H9 (cell line): ENCODE measurements around the gene SEPTIN7. TPM values are rescaled to one million over a fixed set of nuclear protein-coding genes. Genes with fewer than 3 reads are reported as not detected.

Experiments
- DNase-seq: peaks from one replicate; pipeline ENCODE4 v3.0.0-alpha.2; 2017
- H2AFZ ChIP-seq: one replicate; pipeline ENCODE4 v1.6.1; 2013; ENCODE audit warnings: mild to moderate bottlenecking, low read length, control low read depth, moderate library complexity
- H2AK5ac ChIP-seq: 2 replicates; pipeline ENCODE4 v1.6.1; 2013; ENCODE audit warnings: low read length, control low read depth, mixed read lengths; ENCODE audit not compliant: insufficient read length
- H2BK120ac ChIP-seq: one replicate; pipeline ENCODE4 v1.6.1; 2013; ENCODE audit warnings: low read depth, mild to moderate bottlenecking, low read length, control low read depth, inconsistent platforms; ENCODE audit not compliant: poor library complexity, severe bottlenecking
- H2BK12ac ChIP-seq: 2 replicates; pipeline ENCODE4 v1.6.1; 2013; ENCODE audit warnings: low read length, control low read depth, mixed read lengths, low read depth; ENCODE audit not compliant: insufficient read length
- H2BK15ac ChIP-seq: 2 replicates; pipeline ENCODE4 v1.6.1; 2013; ENCODE audit warnings: low read depth, low read length, control low read depth
- H2BK20ac ChIP-seq: one replicate; pipeline ENCODE4 v1.6.1; 2013; ENCODE audit warnings: low read depth, mild to moderate bottlenecking, low read length, control low read depth, inconsistent platforms; ENCODE audit not compliant: poor library complexity, severe bottlenecking
- H2BK5ac ChIP-seq: 2 replicates; pipeline ENCODE4 v1.6.1; 2013; ENCODE audit warnings: low read length, control low read depth, mixed read lengths; ENCODE audit not compliant: insufficient read length
- H3K14ac ChIP-seq: 2 replicates; pipeline ENCODE4 v1.6.1; 2013; ENCODE audit warnings: low read length, control low read depth; ENCODE audit not compliant: insufficient read depth
- H3K18ac ChIP-seq: 2 replicates; pipeline ENCODE4 v1.6.1; 2013; ENCODE audit warnings: low read depth, mild to moderate bottlenecking, mixed read lengths, low read length, control low read depth; ENCODE audit not compliant: insufficient read length
- H3K23ac ChIP-seq: 2 replicates; pipeline ENCODE4 v1.6.1; 2013; ENCODE audit warnings: low read length, control low read depth, mixed read lengths, low read depth; ENCODE audit not compliant: insufficient read length
- H3K23me2 ChIP-seq: 2 replicates; pipeline ENCODE4 v1.6.1; 2013; ENCODE audit warnings: low read depth, mild to moderate bottlenecking, mixed read lengths, low read length, control low read depth; ENCODE audit not compliant: insufficient read length, poor library complexity, severe bottlenecking
- H3K27ac ChIP-seq: 2 replicates; pipeline ENCODE4 v1.5.1; 2013; ENCODE audit warnings: low read length, control low read depth, mixed read lengths, low read depth; ENCODE audit not compliant: insufficient read length
- H3K27me3 ChIP-seq: 2 replicates; pipeline ENCODE4 v1.6.1; 2013; ENCODE audit warnings: low read length, control low read depth, inconsistent platforms; ENCODE audit not compliant: insufficient read depth
- H3K4ac ChIP-seq: 2 replicates; pipeline ENCODE4 v1.6.1; 2013; ENCODE audit warnings: low read depth, mild to moderate bottlenecking, control low read depth, inconsistent platforms, low read length, moderate library complexity
- H3K4me1 ChIP-seq: 2 replicates; pipeline ENCODE4 v1.6.1; 2013; ENCODE audit warnings: low read length, control low read depth, inconsistent platforms; ENCODE audit not compliant: insufficient read depth
- H3K4me2 ChIP-seq: 2 replicates; pipeline ENCODE4 v1.6.1; 2013; ENCODE audit warnings: low read length, control low read depth, mixed read lengths; ENCODE audit not compliant: insufficient read length, insufficient read depth
- H3K56ac ChIP-seq: 2 replicates; pipeline ENCODE4 v1.6.1; 2013; ENCODE audit warnings: low read depth, mild to moderate bottlenecking, mixed read lengths, low read length, control low read depth; ENCODE audit not compliant: insufficient read length
- H3K79me1 ChIP-seq: 2 replicates; pipeline ENCODE4 v1.6.1; 2013; ENCODE audit warnings: low read depth, mild to moderate bottlenecking, moderate library complexity, low read length, control low read depth, inconsistent platforms; ENCODE audit not compliant: insufficient read depth, poor library complexity, severe bottlenecking
- H3K79me2 ChIP-seq: 2 replicates; pipeline ENCODE4 v1.6.1; 2013; ENCODE audit warnings: low read length, control low read depth, inconsistent platforms; ENCODE audit not compliant: insufficient read depth
- H3K9ac ChIP-seq: 2 replicates; pipeline ENCODE4 v1.6.1; 2013; ENCODE audit warnings: low read length, control low read depth, mixed read lengths; ENCODE audit not compliant: insufficient read length; ENCODE audit errors: extremely low read depth
- H3K9me3 ChIP-seq: one replicate; pipeline ENCODE4 v1.6.1; 2013; ENCODE audit warnings: low read depth, low read length, inconsistent platforms; ENCODE audit not compliant: control insufficient read depth
- H3T11ph ChIP-seq: one replicate; pipeline ENCODE4 v1.6.1; 2013; ENCODE audit warnings: mild to moderate bottlenecking, low read length, control low read depth, inconsistent platforms
- H4K20me1 ChIP-seq: one replicate; pipeline ENCODE4 v1.6.1; 2013; ENCODE audit not compliant: control insufficient read depth, insufficient read length, insufficient read depth
- H4K5ac ChIP-seq: 2 replicates; pipeline ENCODE4 v1.6.1; 2013; ENCODE audit warnings: low read depth, mild to moderate bottlenecking, mixed read lengths, low read length, control low read depth; ENCODE audit not compliant: insufficient read length
- H4K8ac ChIP-seq: replicated peaks from 2 replicates; pipeline ENCODE4 v1.6.1; 2013; ENCODE audit warnings: low read length, control low read depth, mixed read lengths, low read depth; ENCODE audit not compliant: insufficient read length
- H4K91ac ChIP-seq: 2 replicates; pipeline ENCODE4 v1.6.1; 2013; ENCODE audit warnings: low read depth, mild to moderate bottlenecking, moderate library complexity, mixed read lengths, low read length, control low read depth; ENCODE audit not compliant: insufficient read length
- H3K27ac Mint-ChIP-seq, 3 experiments: 2 replicates in 2 of 3; 3 replicates in 1 of 3; pipeline ENCODE4 v1.8.0; 2020 to 2021; ENCODE audit warnings: mixed read lengths in 3 of 3, mild to moderate bottlenecking in 1 of 3, moderate library complexity in 1 of 3
- H3K27me3 Mint-ChIP-seq: 2 replicates; pipeline ENCODE4 v1.8.0; 2021; ENCODE audit warnings: low read depth, mild to moderate bottlenecking, moderate library complexity, mixed read lengths
- H3K36me3 Mint-ChIP-seq, 3 experiments: 2 replicates in 2 of 3; 3 replicates in 1 of 3; pipeline ENCODE4 v1.8.0; 2020 to 2021; ENCODE audit warnings: low read depth in 3 of 3, mixed read lengths in 3 of 3; ENCODE audit not compliant: insufficient read depth in 1 of 3
- H3K4me1 Mint-ChIP-seq, 2 experiments: 2 replicates each; pipeline ENCODE4 v1.8.0; 2020; ENCODE audit warnings: mixed read lengths in 2 of 2
- H3K4me3 Mint-ChIP-seq, 2 experiments: 2 replicates in 1 of 2; 3 replicates in 1 of 2; pipeline ENCODE4 v1.8.0; 2020 to 2021; ENCODE audit warnings: mild to moderate bottlenecking in 2 of 2, mixed read lengths in 2 of 2, moderate library complexity in 1 of 2
- H3K9me3 Mint-ChIP-seq, 2 experiments: 2 replicates in 1 of 2; 3 replicates in 1 of 2; pipeline ENCODE4 v1.8.0; 2020; ENCODE audit warnings: mild to moderate bottlenecking in 2 of 2, mixed read lengths in 2 of 2, moderate library complexity in 1 of 2
- WGBS: extraction: QIAGEN DNeasy Blood & Tissue Kit; methylation state at CpG from one replicate; pipeline ENCODE4 v1.1.7; 2013; ENCODE audit warnings: missing lambda C conversion rate, low lambda C conversion rate, mixed read lengths; ENCODE audit not compliant: insufficient read length; ENCODE audit errors: extremely low coverage; 5-methylcytosine and 5-hydroxymethylcytosine counted together
- total RNA-seq: library from RNA; stranded (reverse); gene quantifications from 2 replicates; pipeline ENCODE4 v1.2.1, GENCODE V29; 2021
- TF ChIP-seq, protein P1 (sequence below): fragments of 200-600 bp; sonication (generic); conservative IDR thresholded peaks from 3 replicates; pipeline ENCODE4 v1.8.0; 2021; ENCODE audit warnings: antibody characterized with exemption, mild to moderate bottlenecking

Gene SEPTIN7
- total RNA-seq, 1 experiment from 2014 or later: 184 TPM

DNA sequence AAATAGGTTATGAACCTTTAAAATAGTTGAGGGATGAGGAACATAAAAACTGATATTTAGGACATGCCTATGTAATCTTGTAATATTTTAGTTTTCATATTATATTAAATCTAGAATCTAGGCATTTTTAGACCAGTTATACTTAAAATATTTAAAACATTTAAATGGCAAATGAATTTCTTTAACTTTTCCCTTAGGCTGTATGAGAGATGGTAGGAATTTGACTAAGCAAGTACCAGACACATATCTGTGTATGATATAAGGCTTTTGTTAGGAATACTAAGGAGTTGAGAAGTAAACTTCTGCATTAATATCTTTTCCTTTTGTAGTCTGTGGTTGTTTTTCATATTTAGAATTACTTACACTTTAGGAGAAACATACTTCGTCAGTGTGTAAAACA is 25.1 kb downstream of the SEPTIN7 start:
- Mint-ChIP-seq H3K36me3 (peaks cover 2 to 7% (median 6%) of the 10 kb centered on the region in 3 experiments; a peak in 6 of 7 replicates), H3K4me3 (no peak overlapping the region), H3K27ac (no peak overlapping the region), H3K9me3 (peaks cover 0 to 7% of the 10 kb centered on the region in 2 experiments; a peak in 1 of 5 replicates), H3K4me1 (peaks cover 18 to 19% of the 10 kb centered on the region in 2 experiments), H3K27me3 (no peaks in the 10 kb centered on the region)
- Histone ChIP-seq H4K5ac (no peak overlapping the region), H2BK5ac (no peak overlapping the region), H4K91ac (no peak overlapping the region), H3T11ph (no peak overlapping the region), H3K9ac (no peak overlapping the region), H3K79me1 (peaks cover 9% of the 10 kb centered on the region), H3K56ac (no peak overlapping the region), H3K18ac (no peak overlapping the region), H4K20me1 (no peaks in the 10 kb centered on the region), H3K4me2 (no peak overlapping the region), H3K4ac (no peak overlapping the region), H3K27ac (no peak overlapping the region), H3K14ac (no peak overlapping the region), H2BK12ac (no peak overlapping the region), H3K23ac (no peak overlapping the region), H3K79me2 (peaks cover 32% of the 10 kb centered on the region; the same call in 1 of the 2 replicates), H2AFZ (no peak overlapping the region), H2BK20ac (no peak overlapping the region), H2BK120ac (no peak overlapping the region), H3K27me3 (no peaks in the 10 kb centered on the region), H2AK5ac (no peak overlapping the region), H3K4me1 (no peaks in the 10 kb centered on the region), H4K8ac (no peak overlapping the region), H3K23me2 (no peaks in the 10 kb centered on the region), H3K9me3 (no peaks in the 10 kb centered on the region), H2BK15ac (no peak overlapping the region)
- no CpG with 5 or more reads among the region's 1 CpG for WGBS
- no peak for DNase-seq
- TF ChIP-seq, protein P1, sequence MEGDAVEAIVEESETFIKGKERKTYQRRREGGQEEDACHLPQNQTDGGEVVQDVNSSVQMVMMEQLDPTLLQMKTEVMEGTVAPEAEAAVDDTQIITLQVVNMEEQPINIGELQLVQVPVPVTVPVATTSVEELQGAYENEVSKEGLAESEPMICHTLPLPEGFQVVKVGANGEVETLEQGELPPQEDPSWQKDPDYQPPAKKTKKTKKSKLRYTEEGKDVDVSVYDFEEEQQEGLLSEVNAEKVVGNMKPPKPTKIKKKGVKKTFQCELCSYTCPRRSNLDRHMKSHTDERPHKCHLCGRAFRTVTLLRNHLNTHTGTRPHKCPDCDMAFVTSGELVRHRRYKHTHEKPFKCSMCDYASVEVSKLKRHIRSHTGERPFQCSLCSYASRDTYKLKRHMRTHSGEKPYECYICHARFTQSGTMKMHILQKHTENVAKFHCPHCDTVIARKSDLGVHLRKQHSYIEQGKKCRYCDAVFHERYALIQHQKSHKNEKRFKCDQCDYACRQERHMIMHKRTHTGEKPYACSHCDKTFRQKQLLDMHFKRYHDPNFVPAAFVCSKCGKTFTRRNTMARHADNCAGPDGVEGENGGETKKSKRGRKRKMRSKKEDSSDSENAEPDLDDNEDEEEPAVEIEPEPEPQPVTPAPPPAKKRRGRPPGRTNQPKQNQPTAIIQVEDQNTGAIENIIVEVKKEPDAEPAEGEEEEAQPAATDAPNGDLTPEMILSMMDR: no peak
